ENCODE data around the gene SGSH.

Gene SGSH

GRCh38 chr17:80242505-80242904 lies 22.4 kb upstream of the SGSH start:
- Histone ChIP-seq H3K36me3 (ENCODE audit: control insufficient read depth in 1 of 2, insufficient read depth in 2 of 2, low read length in 2 of 2) (peaks cover 8 to 70% of the 10 kb centered on the region in 2 donors), H3K4me1 (ENCODE audit: control insufficient read depth in 1 of 2, insufficient read depth in 2 of 2, low read length in 2 of 2) (no peaks in the 10 kb centered on the region), H3K27ac (ENCODE audit: low read length) (no peak overlapping the region), H3K4me3 (ENCODE audit: low read depth in 1 of 2, low read length in 2 of 2) (no peak overlapping the region), H3K9me3 (ENCODE audit: control insufficient read depth in 1 of 2, low read length in 2 of 2) (no peaks in the 10 kb centered on the region), H3K27me3 (ENCODE audit: low read depth, low read length) (no peaks in the 10 kb centered on the region)

DNA sequence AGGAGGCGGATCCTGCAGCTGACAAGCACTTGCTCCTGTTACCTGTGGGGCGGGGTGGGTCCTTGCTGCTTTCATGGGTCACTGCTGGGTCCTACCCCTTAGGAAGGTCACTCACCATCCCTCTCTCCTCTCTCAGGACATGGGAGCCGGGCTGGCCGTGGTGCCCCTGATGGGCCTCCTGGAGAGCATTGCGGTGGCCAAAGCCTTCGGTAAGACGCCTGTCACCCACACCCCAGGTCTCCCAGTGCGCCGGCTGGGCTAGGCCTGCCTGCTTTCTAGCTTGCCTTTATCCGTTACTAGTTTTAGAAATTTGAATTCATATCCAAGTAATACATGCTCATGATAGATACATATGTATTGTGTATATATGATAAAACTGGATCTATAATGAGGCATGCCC lies 17.3 kb upstream of the SGSH start:
- peaks cover 21 to 78% of the 10 kb centered on the region in 2 donors for H3K36me3 ChIP-seq (ENCODE audit: control insufficient read depth in 1 of 2, insufficient read depth in 2 of 2, low read length in 2 of 2)
- no peak overlapping the region for H3K4me3 ChIP-seq (ENCODE audit: low read depth in 1 of 2, low read length in 2 of 2)

GRCh38 chr17:80236911-80237310 lies 16.8 kb upstream of the SGSH start:
- Histone ChIP-seq H3K9me3 (ENCODE audit: control insufficient read depth in 1 of 2, low read length in 2 of 2) (peaks cover 0 to 10% of the 10 kb centered on the region in 2 donors), H3K4me1 (ENCODE audit: control insufficient read depth in 1 of 2, insufficient read depth in 2 of 2, low read length in 2 of 2) (no peaks in the 10 kb centered on the region), H3K27me3 (ENCODE audit: low read depth, low read length) (no peaks in the 10 kb centered on the region), H3K36me3 (ENCODE audit: control insufficient read depth in 1 of 2, insufficient read depth in 2 of 2, low read length in 2 of 2) (peaks cover 18 to 78% of the 10 kb centered on the region in 2 donors), H3K27ac (ENCODE audit: low read length) (no peak overlapping the region), H3K4me3 (ENCODE audit: low read depth in 1 of 2, low read length in 2 of 2) (no peak overlapping the region)

More for the DNA sequence above, 17.3 kb upstream of the SGSH start:
- Histone ChIP-seq H3K9me3 (ENCODE audit: control insufficient read depth in 1 of 2, low read length in 2 of 2) (peaks cover 0 to 6% of the 10 kb centered on the region in 2 donors), H3K4me1 (ENCODE audit: control insufficient read depth in 1 of 2, insufficient read depth in 2 of 2, low read length in 2 of 2) (no peaks in the 10 kb centered on the region), H3K27me3 (ENCODE audit: low read depth, low read length) (no peaks in the 10 kb centered on the region), H3K27ac (ENCODE audit: low read length) (no peak overlapping the region)

- H3K4me1 ChIP-seq (ENCODE audit: control insufficient read depth in 1 of 2, insufficient read depth in 2 of 2, low read length in 2 of 2) = no peaks in the 10 kb centered on the region
- no peak overlapping the region for H3K27ac ChIP-seq (ENCODE audit: low read length)
- no peaks in the 10 kb centered on the region for H3K27me3 ChIP-seq (ENCODE audit: low read depth, low read length)
- no peak overlapping the region for H3K4me3 ChIP-seq (ENCODE audit: low read depth in 1 of 2, low read length in 2 of 2)
- peaks cover 0 to 10% of the 10 kb centered on the region in 2 donors for H3K9me3 ChIP-seq (ENCODE audit: control insufficient read depth in 1 of 2, low read length in 2 of 2)
- peaks cover 25 to 81% of the 10 kb centered on the region in 2 donors for H3K36me3 ChIP-seq (ENCODE audit: control insufficient read depth in 1 of 2, insufficient read depth in 2 of 2, low read length in 2 of 2)
These were observed 13.1 kb upstream of the SGSH start for GRCh38 chr17:80233202-80233601.

- Histone ChIP-seq H3K27ac (ENCODE audit: low read length) (no peak overlapping the region), H3K9me3 (ENCODE audit: control insufficient read depth in 1 of 2, low read length in 2 of 2) (peaks cover 0 to 10% of the 10 kb centered on the region in 2 donors), H3K36me3 (ENCODE audit: control insufficient read depth in 1 of 2, insufficient read depth in 2 of 2, low read length in 2 of 2) (peaks cover 20 to 76% of the 10 kb centered on the region in 2 donors), H3K4me3 (ENCODE audit: low read depth in 1 of 2, low read length in 2 of 2) (no peak overlapping the region), H3K27me3 (ENCODE audit: low read depth, low read length) (no peaks in the 10 kb centered on the region), H3K4me1 (ENCODE audit: control insufficient read depth in 1 of 2, insufficient read depth in 2 of 2, low read length in 2 of 2) (no peaks in the 10 kb centered on the region)
These were observed 12.3 kb upstream of the SGSH start for GRCh38 chr17:80232438-80232837.

- H3K4me3 ChIP-seq (ENCODE audit: low read depth in 1 of 2, low read length in 2 of 2) = no peak overlapping the region
- H3K9me3 ChIP-seq (ENCODE audit: control insufficient read depth in 1 of 2, low read length in 2 of 2) = peaks cover 0 to 10% of the 10 kb centered on the region in 2 donors
- H3K36me3 ChIP-seq (ENCODE audit: control insufficient read depth in 1 of 2, insufficient read depth in 2 of 2, low read length in 2 of 2) = peaks cover 11 to 59% of the 10 kb centered on the region in 2 donors
- H3K4me1 ChIP-seq (ENCODE audit: control insufficient read depth in 1 of 2, insufficient read depth in 2 of 2, low read length in 2 of 2) = no peaks in the 10 kb centered on the region
- no peak overlapping the region for H3K27ac ChIP-seq (ENCODE audit: low read length)
- no peaks in the 10 kb centered on the region for H3K27me3 ChIP-seq (ENCODE audit: low read depth, low read length)
These were observed 8.9 kb upstream of the SGSH start for GRCh38 chr17:80229011-80229410.

DNA sequence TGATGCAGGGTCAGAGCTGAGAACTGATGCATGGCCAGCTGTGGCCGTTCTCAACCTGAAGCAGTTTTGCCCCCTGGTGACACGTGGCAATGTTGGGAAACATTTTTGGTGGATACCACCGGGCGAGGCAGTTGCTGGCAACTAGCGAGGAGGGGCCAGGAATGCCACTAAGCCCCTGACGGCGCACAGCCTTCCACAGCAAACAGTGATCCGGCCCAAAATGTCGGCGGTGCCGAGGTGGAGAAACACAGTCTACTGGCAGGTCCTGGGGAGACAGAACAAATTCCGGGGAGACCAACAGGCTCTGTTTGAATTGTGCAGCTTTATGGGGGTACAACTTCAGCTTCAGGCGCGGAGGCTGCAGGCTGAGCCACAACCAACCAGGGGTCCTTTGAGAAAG lies 8.3 kb upstream of the SGSH start:
- Histone ChIP-seq H3K36me3 (ENCODE audit: control insufficient read depth in 1 of 2, insufficient read depth in 2 of 2, low read length in 2 of 2) (peaks cover 11 to 56% of the 10 kb centered on the region in 2 donors), H3K27ac (ENCODE audit: low read length) (no peak overlapping the region), H3K4me1 (ENCODE audit: control insufficient read depth in 1 of 2, insufficient read depth in 2 of 2, low read length in 2 of 2) (no peaks in the 10 kb centered on the region), H3K9me3 (ENCODE audit: control insufficient read depth in 1 of 2, low read length in 2 of 2) (peaks cover 0 to 10% of the 10 kb centered on the region in 2 donors), H3K4me3 (ENCODE audit: low read depth in 1 of 2, low read length in 2 of 2) (no peak overlapping the region), H3K27me3 (ENCODE audit: low read depth, low read length) (no peaks in the 10 kb centered on the region)

GRCh38 chr17:80227666-80228065 lies 7.5 kb upstream of the SGSH start:
- H3K4me1 ChIP-seq (ENCODE audit: control insufficient read depth in 1 of 2, insufficient read depth in 2 of 2, low read length in 2 of 2) = no peaks in the 10 kb centered on the region
- no peaks in the 10 kb centered on the region for H3K27me3 ChIP-seq (ENCODE audit: low read depth, low read length)
- H3K36me3 ChIP-seq (ENCODE audit: control insufficient read depth in 1 of 2, insufficient read depth in 2 of 2, low read length in 2 of 2) = peaks cover 10 to 47% of the 10 kb centered on the region in 2 donors
- H3K27ac ChIP-seq (ENCODE audit: low read length) = no peak overlapping the region
- peaks cover 0 to 6% of the 10 kb centered on the region in 2 donors for H3K9me3 ChIP-seq (ENCODE audit: control insufficient read depth in 1 of 2, low read length in 2 of 2)
- no peak overlapping the region for H3K4me3 ChIP-seq (ENCODE audit: low read depth in 1 of 2, low read length in 2 of 2)

DNA sequence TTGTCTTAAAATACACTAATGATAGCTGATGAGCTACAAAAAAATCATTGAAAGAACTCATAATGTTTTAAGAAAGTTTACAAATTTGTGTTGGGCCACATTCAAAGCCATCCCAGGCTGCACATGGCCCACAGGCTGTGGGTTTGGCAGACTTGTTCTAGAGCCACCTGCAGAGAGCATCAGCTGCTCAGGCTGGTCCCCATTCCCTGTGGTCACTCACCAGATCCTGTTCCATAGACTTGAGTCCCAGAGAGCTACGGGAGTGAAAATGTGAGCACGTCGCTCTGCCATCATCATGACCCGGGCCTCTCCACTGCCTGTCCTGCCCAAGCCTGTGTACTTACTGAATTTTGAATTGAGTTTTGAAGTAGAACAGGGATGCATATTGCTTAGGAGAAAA lies 7.0 kb upstream of the SGSH start:
- peaks cover 0 to 1% of the 10 kb centered on the region in 2 donors for H3K9me3 ChIP-seq (ENCODE audit: control insufficient read depth in 1 of 2, low read length in 2 of 2)
- no peaks in the 10 kb centered on the region for H3K27me3 ChIP-seq (ENCODE audit: low read depth, low read length)
- H3K4me1 ChIP-seq (ENCODE audit: control insufficient read depth in 1 of 2, insufficient read depth in 2 of 2, low read length in 2 of 2) = no peaks in the 10 kb centered on the region
- no peak overlapping the region for H3K4me3 ChIP-seq (ENCODE audit: low read depth in 1 of 2, low read length in 2 of 2)
- H3K27ac ChIP-seq (ENCODE audit: low read length) = no peak overlapping the region
- H3K36me3 ChIP-seq (ENCODE audit: control insufficient read depth in 1 of 2, insufficient read depth in 2 of 2, low read length in 2 of 2) = peaks cover 6 to 42% of the 10 kb centered on the region in 2 donors

GRCh38 chr17:80225230-80225629 lies 5.1 kb upstream of the SGSH start:
- H3K9me3 ChIP-seq (ENCODE audit: control insufficient read depth in 1 of 2, low read length in 2 of 2) = no peaks in the 10 kb centered on the region
- H3K27me3 ChIP-seq (ENCODE audit: low read depth, low read length) = no peaks in the 10 kb centered on the region
- no peak overlapping the region for H3K27ac ChIP-seq (ENCODE audit: low read length)
- H3K4me1 ChIP-seq (ENCODE audit: control insufficient read depth in 1 of 2, insufficient read depth in 2 of 2, low read length in 2 of 2) = peaks cover 0 to 12% of the 10 kb centered on the region in 2 donors
- peaks cover 2 to 27% of the 10 kb centered on the region in 2 donors for H3K36me3 ChIP-seq (ENCODE audit: control insufficient read depth in 1 of 2, insufficient read depth in 2 of 2, low read length in 2 of 2)
- H3K4me3 ChIP-seq (ENCODE audit: low read depth in 1 of 2, low read length in 2 of 2) = no peak overlapping the region

- Histone ChIP-seq H3K9me3 (ENCODE audit: control insufficient read depth in 1 of 2, low read length in 2 of 2) (no peaks in the 10 kb centered on the region), H3K27ac (ENCODE audit: low read length) (no peak overlapping the region), H3K27me3 (ENCODE audit: low read depth, low read length) (no peaks in the 10 kb centered on the region), H3K36me3 (ENCODE audit: control insufficient read depth in 1 of 2, insufficient read depth in 2 of 2, low read length in 2 of 2) (peaks cover 0 to 25% of the 10 kb centered on the region in 2 donors), H3K4me1 (ENCODE audit: control insufficient read depth in 1 of 2, insufficient read depth in 2 of 2, low read length in 2 of 2) (peaks cover 0 to 15% of the 10 kb centered on the region in 2 donors), H3K4me3 (ENCODE audit: low read depth in 1 of 2, low read length in 2 of 2) (no peak overlapping the region)
These were observed 4.5 kb upstream of the SGSH start for GRCh38 chr17:80224683-80225082.

- Histone ChIP-seq H3K9me3 (ENCODE audit: control insufficient read depth in 1 of 2, low read length in 2 of 2) (no peaks in the 10 kb centered on the region), H3K4me3 (ENCODE audit: low read depth in 1 of 2, low read length in 2 of 2) (no peak overlapping the region), H3K4me1 (ENCODE audit: control insufficient read depth in 1 of 2, insufficient read depth in 2 of 2, low read length in 2 of 2) (peaks cover 0 to 22% of the 10 kb centered on the region in 2 donors), H3K36me3 (ENCODE audit: control insufficient read depth in 1 of 2, insufficient read depth in 2 of 2, low read length in 2 of 2) (peaks cover 0 to 22% of the 10 kb centered on the region in 2 donors), H3K27ac (ENCODE audit: low read length) (no peak overlapping the region), H3K27me3 (ENCODE audit: low read depth, low read length) (no peaks in the 10 kb centered on the region)
These were observed 3.8 kb upstream of the SGSH start for GRCh38 chr17:80223838-80224497.

All from muscle layer of duodenum (tissue), 2 donors.